ENCODE data around the gene NFKBIE. TPM values are rescaled to one million over a fixed set of nuclear protein-coding genes. Genes with fewer than 3 reads are reported as not detected.
A peak's percentile ranks its signal among the peaks of the same experiment; 100 is the strongest.

Gene NFKBIE
- total and polyA plus RNA-seq, 9 of the 15 experiments (the other 6 are each of a cell fraction or from before 2014, with no cell fraction given): 2.1 to 16.4 (median 11.7) TPM

- TF ChIP-seq HES1 (IDR thresholded peaks at IDR 0.05; ENCODE audit: low read depth) (no peak), ZBTB5 (IDR thresholded peaks at IDR 0.05) (no peak), HDAC1 (IDR thresholded peaks at IDR 0.05) (no peak), USF1 (CRISPR knock-in tag; IDR thresholded peaks at IDR 0.05) (no peak), CTCFL (IDR thresholded peaks at IDR 0.05; ENCODE audit: borderline replicate concordance, insufficient read depth, low read depth, low read length, poor library complexity, severe bottlenecking) (peak; percentile 72), KHSRP (IDR thresholded peaks at IDR 0.05) (peak; percentile 24; the same call in 1 of the 2 replicates), CGGBP1 (CRISPR knock-in tag; IDR thresholded peaks at IDR 0.05) (no peak), TCF15 (CRISPR knock-in tag; IDR thresholded peaks at IDR 0.05) (no peak), CREM (IDR thresholded peaks at IDR 0.05; ENCODE audit: low read depth) (peak; percentile 39; the same call in 1 of the 2 replicates), U2AF2 (optimal IDR thresholded peaks at IDR 0.05; ENCODE audit: low read depth, low read length) (no peak), RBM15 (IDR thresholded peaks at IDR 0.05; ENCODE audit: insufficient read depth, low read length) (no peak), ZNF347 (CRISPR knock-in tag; IDR thresholded peaks at IDR 0.05; ENCODE audit: low read depth) (no peak), ZSCAN32 (CRISPR knock-in tag; IDR thresholded peaks at IDR 0.05) (0 out of 2 replicates have a peak, but pooled peaks have one; percentile 10), NCOR1 (IDR thresholded peaks at IDR 0.05) (peak; percentile 42; the same call in 1 of the 2 replicates), EGR1 (conservative IDR thresholded peaks at IDR 0.05) (no peak), DNMT1 (IDR thresholded peaks at IDR 0.05) (no peak), E2F3 (CRISPR knock-in tag; IDR thresholded peaks at IDR 0.05) (no peak), SRSF7 (optimal IDR thresholded peaks at IDR 0.05; ENCODE audit: low read depth, low read length) (no peak), WHSC1 (IDR thresholded peaks at IDR 0.05; ENCODE audit: low read length) (no peak)
Observed at GRCh38 chr6:44253307-44254101, 11.8 kb downstream of the NFKBIE start (continued).
